Measurements from ENCODE around the gene LOXL1.

Gene LOXL1

DNA sequence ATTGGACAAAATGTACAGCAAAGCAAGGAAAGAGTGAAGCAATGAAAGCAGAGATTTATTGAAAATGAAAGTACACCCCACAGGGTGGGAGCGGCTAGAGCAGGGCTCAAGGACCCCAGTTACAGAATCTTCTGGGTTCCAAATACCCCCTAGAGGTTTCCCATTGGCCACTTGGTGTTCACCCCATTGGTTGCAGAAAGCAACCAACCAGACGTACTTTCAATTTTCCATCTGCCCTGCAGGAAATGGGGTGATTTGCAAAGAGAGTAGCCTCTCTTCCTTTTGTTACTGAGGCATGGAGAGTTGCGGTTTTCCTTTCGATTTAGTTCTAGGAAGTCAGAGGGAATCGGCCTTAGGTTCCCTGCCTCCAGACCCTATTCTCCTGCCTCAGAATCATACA lies 70.7 kb downstream of the LOXL1 start:
- DNase-seq: no peak

DNA sequence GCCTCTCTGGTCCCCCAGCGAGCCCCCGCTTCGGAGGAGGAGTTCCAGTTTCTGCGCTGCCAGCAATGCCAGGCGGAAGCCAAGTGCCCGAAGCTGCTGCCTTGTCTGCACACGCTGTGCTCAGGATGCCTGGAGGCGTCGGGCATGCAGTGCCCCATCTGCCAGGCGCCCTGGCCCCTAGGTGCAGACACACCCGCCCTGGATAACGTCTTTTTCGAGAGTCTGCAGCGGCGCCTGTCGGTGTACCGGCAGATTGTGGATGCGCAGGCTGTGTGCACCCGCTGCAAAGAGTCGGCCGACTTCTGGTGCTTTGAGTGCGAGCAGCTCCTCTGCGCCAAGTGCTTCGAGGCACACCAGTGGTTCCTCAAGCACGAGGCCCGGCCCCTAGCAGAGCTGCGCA lies 71.7 kb downstream of the LOXL1 start:
- DNase-seq: no peak

Data from activated CD4-positive, alpha-beta T cell treated with anti-CD3 and anti-CD28 coated beads for 4 hours (primary cell).